OCI-LY1 (cell line): ENCODE data around the gene FMOD.

Experiments used
- H2AFZ ChIP-seq: fragments of 200-600 bp; sonication (generic), shearing (Covaris generic); 2 replicates; pipeline ENCODE4 v1.6.0; 2014; ENCODE audit warnings: antibody characterized with exemption, mild to moderate bottlenecking, low read length
- H3F3A ChIP-seq: fragments of 200-600 bp; sonication (generic), shearing (Covaris generic); 2 replicates; pipeline ENCODE4 v1.6.0; 2014; ENCODE audit warnings: mild to moderate bottlenecking, antibody characterized with exemption, low read length, moderate library complexity; ENCODE audit not compliant: insufficient read depth
- H3K27ac ChIP-seq: fragments of 200-600 bp; sonication (generic); 2 replicates; pipeline ENCODE4 v1.5.1; 2014; ENCODE audit warnings: low read length, mixed run types, mild to moderate bottlenecking, low read depth; ENCODE audit not compliant: poor library complexity, severe bottlenecking
- H3K27me3 ChIP-seq: fragments of 200-600 bp; sonication (generic); 2 replicates; pipeline ENCODE4 v1.6.0; 2014; ENCODE audit warnings: antibody characterized with exemption, mild to moderate bottlenecking, low read length, moderate library complexity; ENCODE audit not compliant: insufficient read depth
- H3K36me3 ChIP-seq: fragments of 200-600 bp; sonication (generic); 2 replicates; pipeline ENCODE4 v1.6.1; 2014; ENCODE audit warnings: mild to moderate bottlenecking, antibody characterized with exemption, low read length, moderate library complexity, mixed read lengths; ENCODE audit not compliant: insufficient read depth
- H3K4me1 ChIP-seq: fragments of 200-600 bp; sonication (generic); 2 replicates; pipeline ENCODE4 v1.5.1; 2014; ENCODE audit warnings: mild to moderate bottlenecking, low read length, moderate library complexity; ENCODE audit not compliant: insufficient read depth, severe bottlenecking
- H3K4me2 ChIP-seq: fragments of 200-600 bp; sonication (generic), shearing (Covaris generic); 2 replicates; pipeline ENCODE4 v1.6.1; 2014; ENCODE audit warnings: low read length
- H3K4me3 ChIP-seq: fragments of 200-600 bp; sonication (generic); 2 replicates; pipeline ENCODE4 v1.5.1; 2014; ENCODE audit warnings: low read length, low read depth, mild to moderate bottlenecking, mixed read lengths; ENCODE audit not compliant: poor library complexity, severe bottlenecking
- H3K79me2 ChIP-seq: fragments of 200-600 bp; shearing (Covaris generic); 2 replicates; pipeline ENCODE4 v1.6.1; 2016; ENCODE audit warnings: mixed run types, low read length, mixed read lengths; ENCODE audit not compliant: insufficient read depth
- H3K9ac ChIP-seq: fragments of 200-600 bp; sonication (generic), shearing (Covaris generic); 2 replicates; pipeline ENCODE4 v1.6.1; 2014; ENCODE audit warnings: mild to moderate bottlenecking, low read length, mixed read lengths
- H3K9me2 ChIP-seq: fragments of 200-600 bp; sonication (generic), shearing (Covaris generic); 2 replicates; pipeline ENCODE4 v1.6.1; 2014; ENCODE audit warnings: low read depth, mild to moderate bottlenecking, low read length, mixed read lengths
- H3K9me3 ChIP-seq: fragments of 200-600 bp; shearing (Covaris generic); 2 replicates; pipeline ENCODE4 v1.6.1; 2014; ENCODE audit warnings: low read length, mixed read lengths
- H4K20me1 ChIP-seq: fragments of 200-600 bp; sonication (generic), shearing (Covaris generic); 2 replicates; pipeline ENCODE4 v1.6.0; 2016; ENCODE audit warnings: mild to moderate bottlenecking, low read length; ENCODE audit not compliant: insufficient read depth
- CTCF ChIP-seq: fragments of 200-600 bp; sonication (generic), shearing (Covaris generic); IDR thresholded peaks from 2 replicates; pipeline ENCODE4 v1.5.1; 2017; ENCODE audit warnings: mild to moderate bottlenecking, antibody characterized with exemption, low read length, moderate library complexity, mixed read lengths
- EZH2 ChIP-seq: fragments of 200-600 bp; sonication (generic), shearing (Covaris generic); IDR thresholded peaks from 2 replicates; pipeline ENCODE4 v1.8.0; 2017; ENCODE audit warnings: borderline replicate concordance, mixed run types, mild to moderate bottlenecking, antibody characterized with exemption, low read length, moderate library complexity, mixed read lengths

FMOD gene

DNA sequence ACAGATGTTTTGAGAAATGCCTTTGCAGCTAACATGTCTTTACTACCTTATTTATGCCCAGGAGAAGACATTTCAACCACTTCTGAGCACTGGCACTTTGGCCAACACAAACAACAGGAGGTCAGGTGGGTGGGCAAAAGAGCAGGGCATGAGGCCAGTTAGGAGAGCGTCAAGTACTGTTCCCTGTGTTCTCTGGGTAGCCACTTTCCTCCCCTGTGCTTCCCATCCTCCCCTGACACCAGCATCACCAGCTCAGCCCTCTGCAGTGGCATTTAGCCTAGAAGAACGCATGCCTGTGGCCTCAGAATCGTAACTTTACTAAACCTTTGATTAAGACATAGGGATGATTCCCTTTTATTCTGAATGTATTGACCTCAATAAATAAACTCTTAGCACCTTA is 27.3 kb downstream of the FMOD start:
- H3K4me1 ChIP-seq: peaks cover 98% of the 10 kb centered on the region
- peak overlapping the region; percentile 83 for H3K4me2 ChIP-seq

GRCh38 chr1:203322500-203323179 is 28.3 kb downstream of the FMOD start:
- no peaks in the 10 kb centered on the region for H3K9me2 ChIP-seq
- peaks cover 18% of the 10 kb centered on the region for H3F3A ChIP-seq
- no peaks in the 10 kb centered on the region for H4K20me1 ChIP-seq
- H3K79me2 ChIP-seq: no peaks in the 10 kb centered on the region
- peak overlapping the region; percentile 83 for H3K4me2 ChIP-seq
- no peak for TF ChIP-seq CTCF
- TF ChIP-seq EZH2: no peak
- no peaks in the 10 kb centered on the region for H3K27me3 ChIP-seq
- peak overlapping the region; percentile 86 for H3K9ac ChIP-seq
- H2AFZ ChIP-seq: no peak overlapping the region
- no peak overlapping the region for H3K4me3 ChIP-seq
- peak overlapping the region; percentile 98 for H3K27ac ChIP-seq
- H3K36me3 ChIP-seq: no peaks in the 10 kb centered on the region
- H3K4me1 ChIP-seq: peaks cover 94% of the 10 kb centered on the region
- no peaks in the 10 kb centered on the region for H3K9me3 ChIP-seq

More for the DNA sequence above, 27.3 kb downstream of the FMOD start:
- peaks cover 21% of the 10 kb centered on the region for H3F3A ChIP-seq
- no peaks in the 10 kb centered on the region for H3K27me3 ChIP-seq
- H2AFZ ChIP-seq: no peak overlapping the region
- no peak for TF ChIP-seq CTCF
- H3K9me2 ChIP-seq: no peaks in the 10 kb centered on the region
- no peaks in the 10 kb centered on the region for H3K9me3 ChIP-seq
- H4K20me1 ChIP-seq: no peaks in the 10 kb centered on the region
- H3K36me3 ChIP-seq: no peaks in the 10 kb centered on the region
- H3K79me2 ChIP-seq: no peaks in the 10 kb centered on the region
- peak overlapping the region; percentile 46 for H3K4me3 ChIP-seq
- H3K27ac ChIP-seq: peak overlapping the region; percentile 98
- peak overlapping the region; percentile 86 for H3K9ac ChIP-seq

DNA sequence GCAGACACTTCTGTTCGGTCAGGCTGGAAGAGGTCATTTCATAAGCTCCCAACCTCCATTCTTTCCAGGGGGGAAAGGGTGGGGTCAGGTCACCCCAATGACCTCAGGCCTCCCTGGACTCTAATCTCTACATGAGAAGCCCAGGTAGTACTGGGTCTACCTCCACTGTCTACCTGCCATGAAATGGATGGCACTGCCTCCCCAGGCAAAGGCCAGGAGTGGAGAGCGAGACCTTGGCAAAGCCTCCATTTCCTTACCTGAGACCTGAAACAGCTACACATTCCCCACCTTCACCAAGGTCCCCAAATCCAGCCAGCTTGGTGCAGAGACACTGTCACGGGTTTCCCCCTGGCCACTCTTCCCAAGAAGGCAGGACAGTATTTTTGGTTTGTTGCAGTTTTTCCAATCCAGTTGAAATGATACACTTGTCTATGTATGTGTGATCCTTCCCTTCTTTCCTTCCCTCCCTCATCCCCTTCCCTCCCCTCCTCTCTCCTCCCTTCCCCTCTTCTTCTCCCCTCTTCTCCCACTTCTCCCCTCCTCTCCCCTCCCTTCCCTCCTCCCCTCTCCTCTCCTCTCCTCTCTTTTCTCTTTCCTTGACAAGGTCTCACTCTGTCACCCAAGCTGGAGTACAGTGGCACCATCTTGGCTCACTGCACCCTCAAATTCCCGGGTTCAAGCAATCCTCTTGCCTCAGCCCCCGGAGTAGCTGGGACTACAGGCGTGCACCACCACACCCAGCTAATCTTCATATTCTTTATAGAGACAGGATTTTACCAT is 29.5 kb downstream of the FMOD start:
- peaks cover 19% of the 10 kb centered on the region for H3F3A ChIP-seq
- H3K9ac ChIP-seq: peak overlapping the region; percentile 86
- H2AFZ ChIP-seq: no peak overlapping the region

More for the DNA sequence above, 29.5 kb downstream of the FMOD start:
- TF ChIP-seq EZH2 (no peak), CTCF (no peak)
- no peaks in the 10 kb centered on the region for H4K20me1 ChIP-seq
- peaks cover 96% of the 10 kb centered on the region for H3K4me1 ChIP-seq
- peak overlapping the region; percentile 28 for H3K4me3 ChIP-seq
- H3K27me3 ChIP-seq: no peaks in the 10 kb centered on the region
- no peaks in the 10 kb centered on the region for H3K36me3 ChIP-seq
- H3K4me2 ChIP-seq: peak overlapping the region; percentile 83
- H3K79me2 ChIP-seq: no peaks in the 10 kb centered on the region
- H3K9me3 ChIP-seq: no peaks in the 10 kb centered on the region
- no peaks in the 10 kb centered on the region for H3K9me2 ChIP-seq
- H3K27ac ChIP-seq: peak overlapping the region; percentile 98
